OCI-LY1 (cell line): ENCODE measurements around the gene SOD2.

Experiments
- EZH2 ChIP-seq: fragments of 200-600 bp; sonication (generic), shearing (Covaris generic); IDR thresholded peaks from 2 replicates; pipeline ENCODE4 v1.8.0; 2017; ENCODE audit warnings: borderline replicate concordance, mixed run types, mild to moderate bottlenecking, antibody characterized with exemption, low read length, moderate library complexity, mixed read lengths
- TF ChIP-seq, protein P1 (sequence below): fragments of 200-600 bp; sonication (generic), shearing (Covaris generic); IDR thresholded peaks from 2 replicates; pipeline ENCODE4 v1.5.1; 2017; ENCODE audit warnings: mild to moderate bottlenecking, antibody characterized with exemption, low read length, moderate library complexity, mixed read lengths

DNA sequence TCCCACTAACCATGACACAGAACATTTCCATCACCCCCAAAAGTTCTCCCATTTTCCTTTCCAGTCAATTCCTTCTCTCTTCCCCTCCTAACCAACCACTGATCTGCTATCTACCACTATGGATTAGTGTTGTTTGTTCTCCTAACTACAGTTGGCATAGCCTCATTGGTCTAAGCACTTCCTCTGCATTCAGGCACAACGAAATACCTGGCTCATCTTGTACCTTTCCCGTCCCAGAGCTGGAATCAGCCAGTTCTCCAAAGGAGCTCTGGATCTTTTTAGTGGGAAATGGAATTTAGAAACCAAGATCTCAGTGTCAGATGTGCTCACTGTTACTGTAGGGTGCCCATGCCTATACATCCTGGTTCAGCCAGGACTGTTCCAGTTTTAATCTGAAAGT, 30.2 kb upstream of the SOD2 start:
- TF ChIP-seq, protein P1, sequence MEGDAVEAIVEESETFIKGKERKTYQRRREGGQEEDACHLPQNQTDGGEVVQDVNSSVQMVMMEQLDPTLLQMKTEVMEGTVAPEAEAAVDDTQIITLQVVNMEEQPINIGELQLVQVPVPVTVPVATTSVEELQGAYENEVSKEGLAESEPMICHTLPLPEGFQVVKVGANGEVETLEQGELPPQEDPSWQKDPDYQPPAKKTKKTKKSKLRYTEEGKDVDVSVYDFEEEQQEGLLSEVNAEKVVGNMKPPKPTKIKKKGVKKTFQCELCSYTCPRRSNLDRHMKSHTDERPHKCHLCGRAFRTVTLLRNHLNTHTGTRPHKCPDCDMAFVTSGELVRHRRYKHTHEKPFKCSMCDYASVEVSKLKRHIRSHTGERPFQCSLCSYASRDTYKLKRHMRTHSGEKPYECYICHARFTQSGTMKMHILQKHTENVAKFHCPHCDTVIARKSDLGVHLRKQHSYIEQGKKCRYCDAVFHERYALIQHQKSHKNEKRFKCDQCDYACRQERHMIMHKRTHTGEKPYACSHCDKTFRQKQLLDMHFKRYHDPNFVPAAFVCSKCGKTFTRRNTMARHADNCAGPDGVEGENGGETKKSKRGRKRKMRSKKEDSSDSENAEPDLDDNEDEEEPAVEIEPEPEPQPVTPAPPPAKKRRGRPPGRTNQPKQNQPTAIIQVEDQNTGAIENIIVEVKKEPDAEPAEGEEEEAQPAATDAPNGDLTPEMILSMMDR: no peak
- no peak for TF ChIP-seq EZH2
